Left renal pelvis (tissue), 4 donors: ENCODE results near the gene GUCY1A2. TPM values are rescaled to one million over a fixed set of nuclear protein-coding genes. Genes with fewer than 3 reads are reported as not detected.

Experiments
- DNase-seq, 4 donors: peaks; one replicate each; pipeline ENCODE4 v3.0.0-alpha.2; 2013; ENCODE audit warnings: low read depth in 4 of 4, low spot score in 3 of 4
- polyA plus RNA-seq, 4 donors: library from polyadenylated mRNA; unstranded; fragments of 120-200 nt; gene quantifications; one replicate each; pipeline ENCODE4 v1.2.1, GENCODE V29; 2013; ENCODE audit not compliant: insufficient read length in 4 of 4

GUCY1A2 gene
- polyA plus RNA-seq, 4 donors = 2.1 to 5.2 (median 3.6) TPM

GRCh38 chr11:106998916-106999188 lies 19.4 kb downstream of the GUCY1A2 start:
- DNase-seq = no peak

GRCh38 chr11:106998116-106998915 lies 20.0 kb downstream of the GUCY1A2 start:
- DNase-seq = no peak

- no peak for DNase-seq
Measured at GRCh38 chr11:106997227-106997626, 21.0 kb downstream of the GUCY1A2 start.

GRCh38 chr11:106996691-106997090 lies 21.6 kb downstream of the GUCY1A2 start:
- DNase-seq = no peak

- no peak for DNase-seq
Measured at GRCh38 chr11:106990331-106990730, 27.9 kb downstream of the GUCY1A2 start.

- no peak for DNase-seq
Measured at GRCh38 chr11:106989078-106989455, 29.2 kb downstream of the GUCY1A2 start.

- peak in 1 of 4 donors; percentile 20 for DNase-seq
Measured at GRCh38 chr11:106988151-106989077, 29.9 kb downstream of the GUCY1A2 start.

- DNase-seq = no peak
Measured at GRCh38 chr11:106986673-106987072, 31.6 kb downstream of the GUCY1A2 start.

- DNase-seq = no peak
Measured at GRCh38 chr11:106986261-106986660, 32.0 kb downstream of the GUCY1A2 start.

- no peak for DNase-seq
Measured at GRCh38 chr11:106983991-106984390, 34.3 kb downstream of the GUCY1A2 start.

GRCh38 chr11:106983261-106983660 lies 35.0 kb downstream of the GUCY1A2 start:
- DNase-seq = no peak

GRCh38 chr11:106974831-106975230 lies 43.4 kb downstream of the GUCY1A2 start:
- DNase-seq = no peak

GRCh38 chr11:106971864-106972263 lies 46.4 kb downstream of the GUCY1A2 start:
- DNase-seq = no peak

- no peak for DNase-seq
Measured at GRCh38 chr11:106969644-106970355, 48.5 kb downstream of the GUCY1A2 start.

- no peak for DNase-seq
Measured at GRCh38 chr11:106962995-106963394, 55.3 kb downstream of the GUCY1A2 start.

- DNase-seq = no peak
Measured at GRCh38 chr11:106961518-106961917, 56.8 kb downstream of the GUCY1A2 start.

- DNase-seq = no peak
Measured at GRCh38 chr11:106961048-106961447, 57.2 kb downstream of the GUCY1A2 start.

- DNase-seq = no peak
Measured at GRCh38 chr11:106959800-106960199, 58.5 kb downstream of the GUCY1A2 start.

GRCh38 chr11:106959386-106959785 lies 58.9 kb downstream of the GUCY1A2 start:
- no peak for DNase-seq

GRCh38 chr11:106958517-106959248 lies 59.6 kb downstream of the GUCY1A2 start:
- no peak for DNase-seq
